GM21526 (cell line): ENCODE results near the gene PTPRCAP.

Source experiments
- ATAC-seq: cut with Tn5 transposase; IDR thresholded peaks from one replicate; pipeline ENCODE4 v1.9.1; 2021; ENCODE audit warnings: moderate library complexity; ENCODE audit not compliant: unreplicated experiment, low FRiP score

The PTPRCAP gene

GRCh38 chr11:67400251-67400941 lies 37.1 kb downstream of the PTPRCAP start:
- no peak for ATAC-seq

DNA sequence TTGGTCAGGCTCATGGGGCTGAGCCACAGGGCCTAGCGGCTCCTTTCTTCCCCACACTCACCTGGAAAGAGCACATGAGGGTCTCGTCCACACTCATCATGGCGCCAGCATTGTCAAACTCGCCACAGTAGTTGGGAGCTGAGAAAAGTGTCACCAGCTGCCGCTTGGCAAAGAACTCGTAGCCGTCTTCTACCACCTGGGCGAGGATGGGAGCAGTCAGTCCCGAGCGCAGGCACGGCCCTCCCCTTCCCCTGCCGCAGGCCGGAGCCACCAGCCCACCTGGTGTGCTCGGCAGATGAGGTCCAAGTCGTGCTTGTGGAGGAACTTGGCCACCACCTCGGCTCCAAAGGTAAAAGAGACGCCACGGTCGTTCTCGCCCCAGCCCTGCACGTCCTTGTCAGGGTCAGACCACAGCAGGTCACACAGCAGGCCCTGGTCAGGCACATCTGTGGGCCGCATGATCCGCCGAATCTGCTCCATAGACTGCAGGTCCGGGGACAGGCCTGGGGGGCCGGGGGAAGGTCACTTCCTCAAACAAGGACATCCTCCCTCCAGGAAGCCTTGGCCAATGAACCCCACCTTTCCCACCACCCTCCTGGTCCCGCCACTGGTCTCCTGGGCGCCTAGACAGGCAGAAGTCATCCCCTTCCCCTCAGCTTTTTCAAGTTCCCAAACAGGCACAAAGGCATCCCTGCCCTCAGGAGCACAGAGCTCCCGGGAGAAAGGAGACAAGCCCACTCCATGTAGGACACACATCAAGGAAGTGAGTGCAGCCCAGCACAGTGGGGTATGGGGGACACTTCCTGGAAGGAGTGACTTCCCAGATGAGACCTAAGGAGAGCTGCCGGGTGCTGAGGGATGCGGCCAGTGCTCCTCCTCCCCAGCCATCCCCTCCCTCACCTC lies 38.6 kb downstream of the PTPRCAP start:
- ATAC-seq, result no peak

DNA sequence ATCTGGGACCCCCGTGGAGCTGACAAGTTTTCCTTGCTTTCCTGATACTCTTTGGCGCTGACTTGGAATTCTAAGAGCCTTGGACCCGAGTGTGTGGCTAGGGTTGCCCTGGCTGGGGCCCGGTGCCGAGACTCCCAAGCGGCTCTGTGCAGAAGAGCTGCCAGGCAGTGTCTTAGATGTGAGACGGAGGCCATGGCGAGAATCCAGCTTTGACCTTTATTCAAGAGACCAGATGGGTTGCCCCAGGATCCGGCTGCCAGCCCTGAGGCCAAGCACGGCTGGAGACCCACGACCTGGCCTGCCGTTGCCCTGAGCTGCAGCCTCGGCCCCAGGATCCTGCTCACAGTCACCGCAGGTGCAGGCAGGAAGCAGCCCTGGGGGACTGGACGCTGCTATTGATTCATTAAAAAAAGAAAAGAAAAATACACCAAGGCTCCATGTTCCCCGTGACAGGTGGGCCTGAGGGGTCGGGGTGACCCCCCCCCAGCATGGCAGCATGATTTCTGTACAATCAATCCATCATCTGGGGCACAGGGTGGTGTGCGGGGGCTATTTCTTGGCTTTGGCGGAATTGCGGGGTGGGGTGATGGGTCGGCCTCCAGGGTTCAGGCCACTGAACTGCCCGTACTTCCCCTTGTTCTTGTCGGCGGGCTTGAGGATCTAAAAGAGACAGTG lies 39.4 kb downstream of the PTPRCAP start:
- no peak for ATAC-seq

- ATAC-seq, result no peak
Measured at GRCh38 chr11:67397536-67397935, 39.9 kb downstream of the PTPRCAP start.

GRCh38 chr11:67396587-67397389 lies 40.7 kb downstream of the PTPRCAP start:
- ATAC-seq, result no peak

GRCh38 chr11:67396259-67396581 lies 41.3 kb downstream of the PTPRCAP start:
- no peak for ATAC-seq

GRCh38 chr11:67395555-67396258 lies 41.8 kb downstream of the PTPRCAP start:
- ATAC-seq, result no peak

DNA sequence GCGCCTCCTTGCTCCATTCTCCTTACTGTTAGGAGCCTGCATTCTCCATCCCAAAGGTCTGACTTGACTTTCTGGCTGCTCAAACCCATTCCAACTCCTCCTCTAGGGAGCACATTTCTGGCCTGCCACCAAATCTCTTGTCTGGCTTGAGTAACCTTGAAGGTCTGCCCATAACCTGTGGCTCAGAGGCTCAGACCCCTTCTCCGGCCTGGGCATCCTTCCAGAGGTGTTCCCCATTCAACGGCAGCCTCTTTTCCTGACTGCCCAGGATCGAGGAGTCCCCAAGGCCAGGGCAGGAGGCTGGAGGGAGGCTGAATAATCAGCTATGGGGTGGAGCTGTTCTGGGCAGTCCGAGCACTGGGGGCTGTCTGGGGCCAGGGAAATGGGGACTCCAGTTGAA lies 43.5 kb downstream of the PTPRCAP start:
- ATAC-seq, result no peak

- ATAC-seq, result no peak
Measured at GRCh38 chr11:67393437-67393836, 44.0 kb downstream of the PTPRCAP start.

DNA sequence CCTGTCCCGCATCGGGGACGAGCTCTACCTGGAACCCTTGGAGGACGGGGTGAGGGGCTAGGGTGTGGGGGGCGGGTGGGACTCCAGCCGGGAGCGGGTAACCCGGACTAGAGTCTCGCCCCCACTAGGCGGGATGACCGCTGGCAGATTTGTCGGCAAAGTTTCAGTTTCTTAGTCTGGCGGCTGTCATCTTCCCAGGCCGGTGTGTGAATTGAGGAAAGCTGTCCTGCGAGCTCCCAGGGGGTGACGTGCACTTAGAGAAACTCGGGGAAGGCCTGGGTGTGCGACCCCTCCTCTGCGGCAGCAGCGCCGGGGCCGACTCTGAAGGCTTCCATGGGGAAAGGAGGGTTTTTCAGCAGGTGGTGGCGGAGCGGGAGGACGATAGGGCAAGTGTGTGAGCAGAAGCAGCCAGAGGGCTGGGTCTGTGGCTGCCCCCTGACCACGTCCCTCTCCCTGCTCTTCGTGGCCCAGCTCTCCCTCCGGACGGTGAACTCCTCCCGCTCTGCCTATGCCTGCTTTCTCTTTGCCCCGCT lies 45.2 kb downstream of the PTPRCAP start:
- peak; percentile 16 for ATAC-seq

DNA sequence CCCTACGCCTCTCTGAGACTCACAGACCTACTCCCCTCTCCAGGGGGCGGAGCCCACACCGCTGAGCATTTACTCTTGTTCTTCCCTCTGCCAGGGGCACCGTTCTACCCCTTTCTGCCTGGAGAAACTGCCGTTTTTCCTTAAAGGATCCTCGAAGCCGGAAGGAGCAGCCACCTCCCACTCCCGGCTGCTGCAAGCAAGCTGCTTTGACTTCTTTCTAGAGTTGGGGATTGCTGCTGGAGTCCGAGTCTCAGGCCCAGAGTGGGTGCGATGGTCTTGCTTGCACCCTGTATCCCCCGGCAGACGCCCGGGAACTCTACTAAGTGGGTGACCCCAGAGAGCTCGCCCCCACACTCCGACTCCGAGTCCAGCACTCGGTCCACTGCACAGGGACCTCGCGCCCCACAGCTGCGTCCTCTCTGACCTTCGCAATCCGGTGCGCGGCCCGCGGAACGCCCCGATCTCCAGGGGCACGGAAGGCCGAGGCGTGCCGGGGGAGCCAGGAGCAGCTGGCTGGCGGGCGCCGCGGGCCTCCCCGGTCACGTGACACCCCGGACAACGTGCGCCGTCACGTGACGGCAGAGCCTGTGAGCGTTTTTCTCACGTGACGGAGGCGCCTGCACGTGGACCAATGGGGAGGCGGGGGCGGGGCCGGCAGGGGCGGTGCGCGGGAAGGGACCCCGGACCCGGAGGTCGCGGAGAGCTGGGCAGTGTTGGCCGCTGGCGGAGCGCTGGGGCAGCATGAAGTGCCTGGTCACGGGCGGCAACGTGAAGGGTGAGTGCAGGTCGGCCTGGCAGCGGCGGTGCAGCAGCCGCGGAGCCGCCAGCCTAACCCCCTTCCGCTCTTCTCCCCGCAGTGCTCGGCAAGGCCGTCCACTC lies 45.9 kb downstream of the PTPRCAP start, which contains the start of gene RAD9A:
RAD9A (plus strand) TSS at position 683 of the 879 bp plus-strand sequence; CDS start at position 742, 59 bp downstream.
- ATAC-seq, result peak; percentile 38

DNA sequence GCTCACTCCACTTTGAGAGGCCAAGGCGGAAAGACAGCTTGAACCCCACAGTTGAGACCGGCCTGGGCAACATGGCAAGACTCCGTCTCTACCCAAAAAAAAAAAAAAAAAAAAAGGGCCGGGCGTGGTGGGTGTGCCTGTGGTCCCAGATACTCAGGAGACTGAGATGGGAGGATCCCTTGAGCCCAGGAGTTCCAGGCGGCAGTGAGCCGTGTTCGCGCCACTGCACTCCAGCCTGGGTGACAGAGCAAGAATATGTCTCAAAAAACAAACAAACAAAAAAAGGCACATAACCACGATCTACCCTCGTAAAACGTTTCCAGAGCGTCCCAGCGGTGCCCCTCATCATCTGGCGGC lies 46.6 kb downstream of the PTPRCAP start:
- ATAC-seq, result no peak

- no peak for ATAC-seq
Measured at GRCh38 chr11:67389477-67389876, 48.0 kb downstream of the PTPRCAP start.

DNA sequence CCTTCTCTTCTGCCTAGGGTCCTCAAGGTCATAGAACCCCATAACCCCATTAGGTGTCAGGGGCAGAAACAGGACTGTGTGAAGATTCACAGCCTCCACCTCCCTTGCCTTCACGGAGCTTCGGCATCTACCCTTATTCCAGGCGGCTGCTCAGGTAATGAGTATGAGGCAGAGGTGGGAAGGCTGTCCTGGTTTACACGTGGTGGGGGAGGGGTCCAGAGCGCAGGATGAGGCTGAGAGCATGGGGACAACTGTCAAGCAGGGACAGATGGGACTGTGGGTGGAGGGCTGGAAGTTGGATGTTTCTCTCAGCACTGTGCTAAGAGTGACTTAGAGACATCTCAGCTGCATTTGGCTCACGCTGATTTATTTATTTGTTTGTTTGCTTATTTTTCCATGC lies 50.0 kb downstream of the PTPRCAP start:
- no peak for ATAC-seq

GRCh38 chr11:67387069-67387468 lies 50.4 kb downstream of the PTPRCAP start:
- no peak for ATAC-seq
